NCI-H524 treated with DMSO at 0.1 percent for 48 hours (cell line): ENCODE measurements around the gene LRBA.

Experiments used
- DNase-seq: peaks from one replicate; lab custom pipeline; 2025; lab: John Stamatoyannopoulos, UW

Gene LRBA

DNA sequence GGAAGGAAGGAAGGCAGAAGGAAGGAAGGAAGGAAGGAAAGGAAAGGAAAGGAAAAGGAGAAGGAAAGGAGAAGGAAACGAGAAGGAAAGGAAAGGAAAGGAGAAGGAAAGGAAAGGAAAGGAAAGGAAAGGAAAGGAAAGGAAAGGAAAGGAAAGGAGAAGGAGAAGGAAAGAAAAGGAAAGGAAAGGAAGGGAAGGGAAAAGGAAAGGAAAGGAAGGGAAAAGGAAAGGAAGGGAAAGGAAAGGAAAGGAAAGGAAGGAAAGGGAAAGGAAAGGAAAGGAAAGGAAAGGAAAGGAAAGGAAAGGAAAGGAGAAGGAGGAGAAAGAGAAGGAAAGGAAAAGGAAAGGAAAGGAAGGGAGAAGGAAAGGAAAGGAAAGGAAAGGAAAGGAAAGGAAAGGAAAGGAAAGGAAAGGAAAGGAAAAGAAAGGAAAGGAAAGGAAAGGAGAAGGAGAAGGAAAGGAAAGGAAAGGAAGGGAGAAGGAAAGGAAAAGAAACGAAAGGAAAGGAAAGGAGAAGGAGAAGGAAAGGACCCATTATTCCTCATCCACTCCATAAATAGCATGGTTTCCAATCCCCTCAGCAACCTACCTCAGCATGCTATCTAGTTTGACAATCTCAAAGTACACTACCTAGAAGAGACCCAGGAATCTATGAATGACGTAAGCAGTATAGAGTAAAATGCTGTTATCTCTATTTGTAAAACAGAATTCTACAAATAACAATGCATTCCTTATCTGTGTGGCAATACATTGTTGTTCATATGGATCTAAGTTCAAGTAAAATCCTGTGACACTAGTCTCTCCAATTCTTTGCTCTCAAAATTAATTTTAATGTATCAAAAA lies 209.7 kb downstream of the LRBA start:
- no peak for DNase-seq

GRCh38 chr4:150801833-150802232 lies 213.3 kb downstream of the LRBA start:
- no peak for DNase-seq

- no peak for DNase-seq
Observed at GRCh38 chr4:150799207-150799606, 215.9 kb downstream of the LRBA start.

GRCh38 chr4:150794706-150795105 lies 220.4 kb downstream of the LRBA start:
- DNase-seq = no peak

GRCh38 chr4:150789864-150790263 lies 225.2 kb downstream of the LRBA start:
- no peak for DNase-seq

DNA sequence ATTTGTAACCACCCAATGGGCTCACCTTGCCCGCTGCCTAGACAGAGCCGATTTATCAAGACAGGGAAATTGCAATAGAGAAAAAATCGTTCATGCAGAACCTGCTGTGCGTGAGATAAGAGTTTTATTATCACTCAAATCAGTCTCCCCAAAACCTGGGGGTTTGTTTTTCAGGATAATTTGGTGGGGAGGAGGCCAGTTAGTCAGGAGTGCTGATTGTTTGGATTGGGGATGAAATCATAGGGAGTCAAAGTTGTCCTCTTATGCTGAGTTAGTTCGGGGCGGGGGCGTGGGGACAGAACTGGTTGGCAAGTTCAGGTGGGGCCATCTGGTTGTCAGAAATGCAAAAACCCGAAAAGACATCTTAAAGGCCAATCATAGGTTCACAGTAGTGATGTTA lies 230.1 kb downstream of the LRBA start:
- DNase-seq = no peak

DNA sequence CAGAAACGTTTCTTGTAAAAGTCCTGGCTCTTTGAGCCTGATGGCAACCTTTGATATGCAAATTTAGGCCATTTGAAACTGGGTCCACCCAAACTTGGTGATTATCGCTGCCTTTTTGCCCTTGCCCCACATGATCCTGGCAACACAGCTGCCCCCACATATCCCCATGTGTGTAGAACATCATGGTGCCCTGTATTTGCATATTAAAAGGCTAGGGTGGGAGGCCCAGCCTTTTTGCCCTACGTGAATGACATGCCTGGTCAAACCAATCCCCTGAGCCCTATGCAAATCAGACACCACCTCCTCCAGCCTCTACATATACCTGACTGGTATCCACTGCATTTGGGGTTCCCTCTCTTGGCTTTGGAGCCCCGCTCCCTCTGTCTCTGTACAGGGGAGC lies 230.8 kb downstream of the LRBA start:
- no peak for DNase-seq

GRCh38 chr4:150782921-150783320 lies 232.2 kb downstream of the LRBA start:
- DNase-seq = no peak

- no peak for DNase-seq
Observed at GRCh38 chr4:150782311-150782710, 232.8 kb downstream of the LRBA start.

DNA sequence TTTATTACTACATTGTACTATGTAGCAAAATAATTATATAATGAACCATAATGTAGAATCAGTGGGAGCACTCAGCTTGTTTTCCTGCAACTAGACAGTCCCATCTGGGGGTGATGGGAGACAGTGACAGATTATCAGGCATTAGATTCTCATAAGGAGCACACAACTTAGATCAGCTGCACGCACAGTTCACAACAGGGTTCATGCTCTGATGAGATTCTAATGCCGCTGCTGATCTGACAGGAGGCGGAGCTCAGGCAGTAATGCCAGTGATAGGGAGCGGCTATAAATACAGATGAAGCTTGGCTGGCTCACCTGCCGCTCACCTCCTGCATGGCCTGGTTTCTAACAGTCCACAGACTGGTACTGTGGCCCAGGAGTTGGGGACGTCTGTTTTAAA lies 233.9 kb downstream of the LRBA start:
- no peak for DNase-seq

DNA sequence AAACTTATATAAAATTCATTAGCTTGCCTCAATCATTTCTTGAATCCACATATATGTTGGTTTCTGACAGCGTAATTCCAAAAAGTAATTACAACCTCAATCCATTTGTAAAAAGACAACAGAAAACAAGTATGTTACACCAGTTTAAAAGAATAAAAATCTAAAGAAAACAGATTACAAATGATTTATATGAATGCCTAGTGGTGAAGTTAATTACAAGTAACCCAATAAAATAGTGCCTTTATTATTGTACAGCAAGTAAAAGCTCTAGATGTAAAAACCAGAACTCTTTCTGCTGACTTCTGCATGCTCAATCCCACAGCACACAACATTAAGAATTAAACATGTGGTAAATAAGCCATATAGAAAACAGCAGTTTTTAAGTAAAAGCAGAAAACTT lies 235.4 kb downstream of the LRBA start:
- DNase-seq = no peak

DNA sequence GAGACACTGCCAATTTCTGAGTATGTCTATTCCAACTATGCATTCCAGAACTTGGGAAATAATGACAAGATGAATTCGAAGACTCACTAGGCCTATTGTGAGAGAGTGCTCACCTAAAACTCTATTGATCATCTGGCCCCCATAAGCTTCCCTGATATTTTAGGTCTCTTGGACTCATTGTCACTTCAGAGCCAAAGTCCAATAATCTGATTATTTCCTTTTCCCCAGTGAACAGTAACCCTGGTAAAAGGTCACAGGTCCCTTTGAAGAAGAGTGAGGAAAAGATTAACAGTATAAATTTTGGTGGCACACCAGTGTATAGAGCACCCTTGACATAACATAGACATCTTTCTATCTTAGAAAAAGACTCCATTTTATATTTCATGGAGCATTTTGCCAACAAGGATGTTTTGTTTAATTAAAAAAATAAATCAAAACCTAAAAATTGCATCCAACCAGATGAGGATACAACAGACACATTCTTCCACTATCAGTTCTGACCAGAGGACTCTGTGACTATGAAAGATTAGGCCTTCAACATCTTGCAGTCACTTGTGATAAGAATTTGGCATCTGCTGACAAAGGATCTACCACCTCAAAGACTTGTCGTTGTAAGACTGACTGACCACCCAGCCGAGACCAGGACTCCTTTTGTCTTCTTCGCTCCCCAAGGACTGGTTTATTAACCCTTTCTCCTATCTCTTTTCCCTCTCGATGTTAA lies 241.2 kb downstream of the LRBA start:
- DNase-seq = no peak

DNA sequence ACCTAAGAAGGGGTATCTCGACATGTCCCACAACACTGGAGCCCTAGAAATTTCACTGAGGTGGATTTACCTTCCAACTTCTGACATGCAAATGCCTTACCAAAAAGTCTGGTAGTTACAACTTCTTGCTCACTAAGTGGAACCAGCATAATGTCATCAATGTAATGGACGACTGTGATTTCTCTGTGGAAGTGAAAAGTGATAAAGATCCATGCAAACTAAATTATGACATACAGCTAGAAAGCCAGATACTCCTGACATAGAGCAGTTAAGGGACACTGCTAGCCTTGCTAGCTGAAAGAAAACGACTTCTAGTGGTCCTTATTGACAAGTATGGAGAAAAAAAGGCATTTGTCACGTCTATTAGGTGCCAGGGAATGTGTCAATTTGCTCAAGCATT lies 242.1 kb downstream of the LRBA start:
- DNase-seq = no peak

DNA sequence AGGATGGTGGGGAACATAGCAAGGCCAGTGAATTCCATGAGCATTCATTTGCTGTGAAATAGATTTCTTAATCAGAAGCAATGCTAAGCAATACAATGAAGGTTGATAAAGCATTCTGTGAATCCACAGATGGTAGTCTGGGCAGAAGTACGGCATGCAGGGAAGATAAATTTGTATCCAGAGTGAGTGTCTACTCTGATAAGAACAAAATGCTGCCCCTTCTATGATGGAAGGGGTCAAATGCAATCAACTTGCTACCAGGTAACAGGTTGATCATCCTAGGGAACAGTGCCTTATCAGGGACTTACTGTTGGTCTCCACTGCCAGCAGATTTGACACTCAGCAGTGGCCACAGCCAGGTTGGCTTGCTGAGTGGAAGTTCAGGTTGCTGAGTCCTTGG lies 243.7 kb downstream of the LRBA start:
- no peak for DNase-seq

GRCh38 chr4:150769845-150770244 lies 245.2 kb downstream of the LRBA start:
- DNase-seq = no peak

GRCh38 chr4:150769248-150769647 lies 245.8 kb downstream of the LRBA start:
- DNase-seq = no peak

- DNase-seq = no peak
Observed at GRCh38 chr4:150768497-150768896, 246.6 kb downstream of the LRBA start.

GRCh38 chr4:150765216-150765615 lies 249.9 kb downstream of the LRBA start:
- no peak for DNase-seq

- DNase-seq = no peak
Observed at GRCh38 chr4:150751648-150752047, 263.4 kb downstream of the LRBA start.

GRCh38 chr4:150750824-150751223 lies 264.3 kb downstream of the LRBA start:
- no peak for DNase-seq

- no peak for DNase-seq
Observed at GRCh38 chr4:150746156-150746555, 268.9 kb downstream of the LRBA start.

- DNase-seq = no peak
Observed at GRCh38 chr4:150744570-150744969, 270.5 kb downstream of the LRBA start.

DNA sequence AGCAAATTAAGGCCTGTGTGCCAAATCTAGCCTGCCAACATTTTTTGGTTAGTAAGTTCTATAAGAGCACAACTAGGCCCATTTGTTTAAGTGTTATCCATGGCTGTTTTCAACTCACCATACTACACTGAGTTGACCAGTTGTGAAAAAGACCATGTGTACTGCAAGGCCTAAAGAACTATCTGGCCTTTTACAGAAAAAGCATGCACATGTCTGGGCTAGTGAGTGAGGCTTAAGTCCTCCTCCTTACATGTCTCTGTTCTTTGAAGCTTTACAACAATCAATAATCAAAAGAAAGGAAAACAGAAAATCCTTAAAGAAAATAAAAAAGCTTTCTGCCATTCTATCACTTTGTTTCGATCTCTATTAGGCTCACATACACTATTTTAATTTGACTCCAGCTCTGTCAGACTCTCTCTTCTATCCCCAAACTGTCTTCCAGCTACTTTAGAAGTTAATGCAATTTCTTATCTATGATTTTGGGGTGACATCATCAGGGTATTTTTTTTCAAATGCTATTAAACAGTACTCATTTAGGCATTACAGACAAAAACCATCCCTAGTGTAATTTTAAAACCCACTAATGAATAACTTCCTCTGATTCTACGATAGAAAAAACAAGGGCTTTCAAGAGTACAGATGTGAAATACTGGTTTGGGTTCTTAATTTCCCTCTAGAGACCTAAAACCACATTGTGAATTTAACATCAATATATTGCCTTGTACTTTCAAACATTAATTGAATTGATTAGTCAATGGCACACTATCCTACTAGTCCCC lies 271.3 kb downstream of the LRBA start:
- DNase-seq = no peak
